HEK293 (cell line): ENCODE data around the gene ZNF608.
A peak's percentile ranks its signal among the peaks of the same experiment; 100 is the strongest.

ENCODE experiments used
- CTCF ChIA-PET: fragments of 350-600 bp; formaldehyde crosslinking; extraction: SDS; loops from one replicate; lab custom pipeline; 2021; ENCODE audit warnings: antibody characterized with exemption; lab: Yijun Ruan, JAX
- POLR2A ChIA-PET: fragments of 300-600 bp; formaldehyde crosslinking; extraction: SDS; loops from one replicate; lab custom pipeline; 2020; ENCODE audit warnings: antibody characterized with exemption, inconsistent platforms; lab: Yijun Ruan, JAX
- H3K27ac ChIP-seq: fragments of 200-500 bp; sonication (Bioruptor generic); 2 replicates; pipeline ENCODE4 v1.5.1; 2014; ENCODE audit warnings: low read depth, low read length, control low read depth, inconsistent platforms; ENCODE audit errors: extremely low read depth
- H3K36me3 ChIP-seq, 2 experiments: fragments of 200-500 bp in 1 of 2; sonication (Bioruptor generic) in 1 of 2; 1 replicate in 1 of 2; 2 replicates in 1 of 2; pipeline ENCODE4 v1.5.1; 2014 to 2017; ENCODE audit warnings: inconsistent platforms in 2 of 2, low read length in 2 of 2; ENCODE audit not compliant: control insufficient read depth in 2 of 2, insufficient read depth in 1 of 2
- H3K4me1 ChIP-seq: fragments of 200-500 bp; sonication (Bioruptor generic); 2 replicates; pipeline ENCODE4 v1.5.1; 2014; ENCODE audit warnings: mild to moderate bottlenecking, low read length, inconsistent platforms; ENCODE audit not compliant: control insufficient read depth, insufficient read depth
- H3K4me3 ChIP-seq: 2 replicates; pipeline ENCODE4 v1.5.1; 2011; ENCODE audit warnings: low read depth, mild to moderate bottlenecking, control low read depth, low read length, moderate library complexity
- H3K9me3 ChIP-seq: fragments of 200-500 bp; sonication (Bioruptor generic); 2 replicates; pipeline ENCODE4 v1.5.1; 2014; ENCODE audit warnings: low read depth, low read length, inconsistent platforms; ENCODE audit not compliant: control insufficient read depth, insufficient read depth
- KLF7 ChIP-seq: fragments of 450-650 bp; formaldehyde crosslinking; IDR thresholded peaks from 2 replicates; pipeline ENCODE4 v1.5.1; 2016; ENCODE audit warnings: missing biosample characterization, missing genetic modification characterization, borderline replicate concordance
- TCF7L2 ChIP-seq: IDR thresholded peaks from 2 replicates; pipeline ENCODE4 v1.6.1; 2011; ENCODE audit warnings: low read depth, mild to moderate bottlenecking, inconsistent platforms, low read length, moderate library complexity, borderline replicate concordance
- TRIM28 ChIP-seq: IDR thresholded peaks from 2 replicates; pipeline ENCODE4 v1.6.1; 2011; ENCODE audit warnings: low read length, control low read depth, borderline replicate concordance
- ZEB2 ChIP-seq: fragments of 450-650 bp; formaldehyde crosslinking; IDR thresholded peaks from 2 replicates; pipeline ENCODE4 v1.5.1; 2016; ENCODE audit warnings: missing biosample characterization, missing genetic modification characterization
- ZFHX2 ChIP-seq: fragments of 450-650 bp; formaldehyde crosslinking; conservative IDR thresholded peaks from 2 replicates; pipeline ENCODE4 v1.5.1; 2016; ENCODE audit warnings: missing biosample characterization, missing genetic modification characterization
- ZNF114 ChIP-seq: fragments of 450-650 bp; formaldehyde crosslinking; IDR thresholded peaks from 2 replicates; pipeline ENCODE4 v1.5.0; 2017; ENCODE audit warnings: missing biosample characterization, missing genetic modification characterization
- ZNF335 ChIP-seq: fragments of 450-650 bp; formaldehyde crosslinking; conservative IDR thresholded peaks from 2 replicates; pipeline ENCODE4 v1.5.1; 2016; ENCODE audit warnings: missing biosample characterization, missing genetic modification characterization
- ZNF354C ChIP-seq: fragments of 450-650 bp; formaldehyde crosslinking; IDR thresholded peaks from 2 replicates; pipeline ENCODE4 v1.5.1; 2016; ENCODE audit warnings: missing biosample characterization, missing genetic modification characterization, low read depth, borderline replicate concordance
- ZNF426 ChIP-seq: fragments of 450-650 bp; formaldehyde crosslinking; IDR thresholded peaks from 2 replicates; pipeline ENCODE4 v1.5.1; 2017; ENCODE audit warnings: missing biosample characterization, missing genetic modification characterization, mild to moderate bottlenecking, inconsistent platforms, moderate library complexity
- ZNF529 ChIP-seq: fragments of 450-650 bp; formaldehyde crosslinking; IDR thresholded peaks from 2 replicates; pipeline ENCODE4 v1.5.1; 2017; ENCODE audit warnings: missing genetic modification characterization, missing biosample characterization; ENCODE audit not compliant: insufficient replicate concordance
- ZNF558 ChIP-seq: fragments of 450-650 bp; formaldehyde crosslinking; IDR thresholded peaks from 2 replicates; pipeline ENCODE4 v1.5.1; 2016; ENCODE audit warnings: missing biosample characterization, missing genetic modification characterization
- ZNF561 ChIP-seq: fragments of 450-650 bp; IDR thresholded peaks from 2 replicates; pipeline ENCODE4 v1.5.1; 2018; ENCODE audit warnings: missing biosample characterization, missing genetic modification characterization, borderline replicate concordance
- ZNF571 ChIP-seq: fragments of 450-650 bp; formaldehyde crosslinking; IDR thresholded peaks from 2 replicates; pipeline ENCODE4 v1.5.0; 2017; ENCODE audit warnings: missing biosample characterization, missing genetic modification characterization
- ZNF624 ChIP-seq: fragments of 450-650 bp; formaldehyde crosslinking; IDR thresholded peaks from 2 replicates; pipeline ENCODE4 v1.5.1; 2017; ENCODE audit warnings: missing biosample characterization, missing genetic modification characterization
- ZNF670 ChIP-seq: fragments of 450-650 bp; formaldehyde crosslinking; IDR thresholded peaks from 2 replicates; pipeline ENCODE4 v1.5.1; 2016; ENCODE audit warnings: missing biosample characterization, missing genetic modification characterization, low read depth
- ZNF777 ChIP-seq: fragments of 450-650 bp; formaldehyde crosslinking; IDR thresholded peaks from 2 replicates; pipeline ENCODE4 v1.5.1; 2017; ENCODE audit warnings: missing biosample characterization, missing genetic modification characterization, borderline replicate concordance
- TF ChIP-seq, protein P1 (sequence below): fragments of 450-650 bp; formaldehyde crosslinking; IDR thresholded peaks from 2 replicates; pipeline ENCODE4 v1.5.1; 2016; ENCODE audit warnings: missing biosample characterization, missing genetic modification characterization, low read depth
- TF ChIP-seq, protein P2 (sequence below): fragments of 450-650 bp; formaldehyde crosslinking; IDR thresholded peaks from 2 replicates; pipeline ENCODE4 v1.5.1; 2016; ENCODE audit warnings: missing biosample characterization, missing genetic modification characterization
- TF ChIP-seq, protein P3 (sequence below): fragments of 450-650 bp; formaldehyde crosslinking; IDR thresholded peaks from 2 replicates; pipeline ENCODE4 v1.5.1; 2017; ENCODE audit warnings: missing biosample characterization, missing genetic modification characterization
- TF ChIP-seq, protein P4 (sequence below): fragments of 450-650 bp; formaldehyde crosslinking; IDR thresholded peaks from 2 replicates; pipeline ENCODE4 v1.5.1; 2016; ENCODE audit warnings: missing biosample characterization, missing genetic modification characterization
- TF ChIP-seq, protein P5 (sequence below): fragments of 450-650 bp; formaldehyde crosslinking; IDR thresholded peaks from 2 replicates; pipeline ENCODE4 v1.5.1; 2017; ENCODE audit warnings: missing biosample characterization, missing genetic modification characterization
- TF ChIP-seq, protein P6 (sequence below): fragments of 450-650 bp; formaldehyde crosslinking; IDR thresholded peaks from 2 replicates; pipeline ENCODE4 v1.5.1; 2017; ENCODE audit warnings: missing biosample characterization, missing genetic modification characterization
- TF ChIP-seq, protein P7 (sequence below): fragments of 450-650 bp; formaldehyde crosslinking; IDR thresholded peaks from 2 replicates; pipeline ENCODE4 v1.5.1; 2016; ENCODE audit warnings: missing biosample characterization, missing genetic modification characterization

The ZNF608 gene

DNA sequence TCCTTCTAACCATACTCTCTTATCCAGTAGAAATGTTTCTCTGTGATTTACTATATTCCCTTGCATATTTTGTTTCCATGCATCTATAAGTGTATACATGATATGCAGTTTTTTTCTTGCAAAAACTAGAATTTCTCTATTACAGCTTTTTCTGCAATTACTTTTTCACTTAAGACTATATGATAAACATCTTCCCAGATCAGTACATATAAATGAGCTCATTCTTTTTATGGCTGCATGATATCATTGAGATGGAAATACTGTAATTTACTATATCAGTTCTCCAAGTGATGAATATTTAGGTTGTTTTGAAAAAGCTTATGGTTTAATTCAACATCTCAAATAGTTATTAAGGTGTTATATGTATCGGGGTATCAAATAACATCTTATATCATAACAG, 18.1 kb upstream of the ZNF608 start (continued):
- TF ChIP-seq, protein P1, sequence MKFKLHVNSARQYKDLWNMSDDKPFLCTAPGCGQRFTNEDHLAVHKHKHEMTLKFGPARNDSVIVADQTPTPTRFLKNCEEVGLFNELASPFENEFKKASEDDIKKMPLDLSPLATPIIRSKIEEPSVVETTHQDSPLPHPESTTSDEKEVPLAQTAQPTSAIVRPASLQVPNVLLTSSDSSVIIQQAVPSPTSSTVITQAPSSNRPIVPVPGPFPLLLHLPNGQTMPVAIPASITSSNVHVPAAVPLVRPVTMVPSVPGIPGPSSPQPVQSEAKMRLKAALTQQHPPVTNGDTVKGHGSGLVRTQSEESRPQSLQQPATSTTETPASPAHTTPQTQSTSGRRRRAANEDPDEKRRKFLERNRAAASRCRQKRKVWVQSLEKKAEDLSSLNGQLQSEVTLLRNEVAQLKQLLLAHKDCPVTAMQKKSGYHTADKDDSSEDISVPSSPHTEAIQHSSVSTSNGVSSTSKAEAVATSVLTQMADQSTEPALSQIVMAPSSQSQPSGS (tag by site-specific recombination) = peak; percentile 76; the same call in 1 of the 2 replicates
- no peak for TF ChIP-seq ZNF426
- no peak for TF ChIP-seq ZNF561
- TF ChIP-seq, protein P2, sequence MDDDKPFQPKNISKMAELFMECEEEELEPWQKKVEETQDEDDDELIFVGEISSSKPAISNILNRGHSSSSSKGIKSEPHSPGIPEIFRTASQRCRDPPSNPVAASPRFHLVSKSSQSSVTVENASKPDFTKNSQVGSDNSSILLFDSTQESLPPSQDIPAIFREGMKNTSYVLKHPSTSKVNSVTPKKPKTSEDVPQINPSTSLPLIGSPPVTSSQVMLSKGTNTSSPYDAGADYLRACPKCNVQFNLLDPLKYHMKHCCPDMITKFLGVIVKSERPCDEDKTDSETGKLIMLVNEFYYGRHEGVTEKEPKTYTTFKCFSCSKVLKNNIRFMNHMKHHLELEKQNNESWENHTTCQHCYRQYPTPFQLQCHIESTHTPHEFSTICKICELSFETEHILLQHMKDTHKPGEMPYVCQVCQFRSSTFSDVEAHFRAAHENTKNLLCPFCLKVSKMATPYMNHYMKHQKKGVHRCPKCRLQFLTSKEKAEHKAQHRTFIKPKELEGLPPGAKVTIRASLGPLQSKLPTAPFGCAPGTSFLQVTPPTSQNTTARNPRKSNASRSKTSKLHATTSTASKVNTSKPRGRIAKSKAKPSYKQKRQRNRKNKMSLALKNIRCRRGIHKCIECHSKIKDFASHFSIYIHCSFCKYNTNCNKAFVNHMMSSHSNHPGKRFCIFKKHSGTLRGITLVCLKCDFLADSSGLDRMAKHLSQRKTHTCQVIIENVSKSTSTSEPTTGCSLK (tag by site-specific recombination) = no peak
- TF ChIP-seq, protein P3, sequence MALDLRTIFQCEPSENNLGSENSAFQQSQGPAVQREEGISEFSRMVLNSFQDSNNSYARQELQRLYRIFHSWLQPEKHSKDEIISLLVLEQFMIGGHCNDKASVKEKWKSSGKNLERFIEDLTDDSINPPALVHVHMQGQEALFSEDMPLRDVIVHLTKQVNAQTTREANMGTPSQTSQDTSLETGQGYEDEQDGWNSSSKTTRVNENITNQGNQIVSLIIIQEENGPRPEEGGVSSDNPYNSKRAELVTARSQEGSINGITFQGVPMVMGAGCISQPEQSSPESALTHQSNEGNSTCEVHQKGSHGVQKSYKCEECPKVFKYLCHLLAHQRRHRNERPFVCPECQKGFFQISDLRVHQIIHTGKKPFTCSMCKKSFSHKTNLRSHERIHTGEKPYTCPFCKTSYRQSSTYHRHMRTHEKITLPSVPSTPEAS (tag by site-specific recombination) = no peak
- no peak for TF ChIP-seq ZNF624 (tag by site-specific recombination)
- TF ChIP-seq ZNF558 = no peak
- TF ChIP-seq ZNF529 (tag by site-specific recombination) = no peak
- no peak for TF ChIP-seq TRIM28
- TF ChIP-seq, protein P4, sequence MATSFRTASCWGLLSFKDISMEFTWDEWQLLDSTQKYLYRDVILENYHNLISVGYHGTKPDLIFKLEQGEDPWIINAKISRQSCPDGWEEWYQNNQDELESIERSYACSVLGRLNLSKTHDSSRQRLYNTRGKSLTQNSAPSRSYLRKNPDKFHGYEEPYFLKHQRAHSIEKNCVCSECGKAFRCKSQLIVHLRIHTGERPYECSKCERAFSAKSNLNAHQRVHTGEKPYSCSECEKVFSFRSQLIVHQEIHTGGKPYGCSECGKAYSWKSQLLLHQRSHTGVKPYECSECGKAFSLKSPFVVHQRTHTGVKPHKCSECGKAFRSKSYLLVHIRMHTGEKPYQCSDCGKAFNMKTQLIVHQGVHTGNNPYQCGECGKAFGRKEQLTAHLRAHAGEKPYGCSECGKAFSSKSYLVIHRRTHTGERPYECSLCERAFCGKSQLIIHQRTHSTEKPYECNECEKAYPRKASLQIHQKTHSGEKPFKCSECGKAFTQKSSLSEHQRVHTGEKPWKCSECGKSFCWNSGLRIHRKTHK (tag by site-specific recombination) = no peak
- no peak for TF ChIP-seq ZNF670
- TF ChIP-seq, protein P5, sequence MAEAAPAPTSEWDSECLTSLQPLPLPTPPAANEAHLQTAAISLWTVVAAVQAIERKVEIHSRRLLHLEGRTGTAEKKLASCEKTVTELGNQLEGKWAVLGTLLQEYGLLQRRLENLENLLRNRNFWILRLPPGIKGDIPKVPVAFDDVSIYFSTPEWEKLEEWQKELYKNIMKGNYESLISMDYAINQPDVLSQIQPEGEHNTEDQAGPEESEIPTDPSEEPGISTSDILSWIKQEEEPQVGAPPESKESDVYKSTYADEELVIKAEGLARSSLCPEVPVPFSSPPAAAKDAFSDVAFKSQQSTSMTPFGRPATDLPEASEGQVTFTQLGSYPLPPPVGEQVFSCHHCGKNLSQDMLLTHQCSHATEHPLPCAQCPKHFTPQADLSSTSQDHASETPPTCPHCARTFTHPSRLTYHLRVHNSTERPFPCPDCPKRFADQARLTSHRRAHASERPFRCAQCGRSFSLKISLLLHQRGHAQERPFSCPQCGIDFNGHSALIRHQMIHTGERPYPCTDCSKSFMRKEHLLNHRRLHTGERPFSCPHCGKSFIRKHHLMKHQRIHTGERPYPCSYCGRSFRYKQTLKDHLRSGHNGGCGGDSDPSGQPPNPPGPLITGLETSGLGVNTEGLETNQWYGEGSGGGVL (tag by site-specific recombination) = no peak
- no peak for TF ChIP-seq ZNF354C (tag by site-specific recombination)
- no peak for TF ChIP-seq ZNF114 (tag by site-specific recombination)
- TF ChIP-seq, protein P6, sequence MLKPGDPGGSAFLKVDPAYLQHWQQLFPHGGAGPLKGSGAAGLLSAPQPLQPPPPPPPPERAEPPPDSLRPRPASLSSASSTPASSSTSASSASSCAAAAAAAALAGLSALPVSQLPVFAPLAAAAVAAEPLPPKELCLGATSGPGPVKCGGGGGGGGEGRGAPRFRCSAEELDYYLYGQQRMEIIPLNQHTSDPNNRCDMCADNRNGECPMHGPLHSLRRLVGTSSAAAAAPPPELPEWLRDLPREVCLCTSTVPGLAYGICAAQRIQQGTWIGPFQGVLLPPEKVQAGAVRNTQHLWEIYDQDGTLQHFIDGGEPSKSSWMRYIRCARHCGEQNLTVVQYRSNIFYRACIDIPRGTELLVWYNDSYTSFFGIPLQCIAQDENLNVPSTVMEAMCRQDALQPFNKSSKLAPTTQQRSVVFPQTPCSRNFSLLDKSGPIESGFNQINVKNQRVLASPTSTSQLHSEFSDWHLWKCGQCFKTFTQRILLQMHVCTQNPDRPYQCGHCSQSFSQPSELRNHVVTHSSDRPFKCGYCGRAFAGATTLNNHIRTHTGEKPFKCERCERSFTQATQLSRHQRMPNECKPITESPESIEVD = peak; percentile 86
- TF ChIP-seq ZEB2 = 0 out of 2 replicates have a peak, but pooled peaks have one; percentile 35
- no peak for TF ChIP-seq ZFHX2 (tag by site-specific recombination)

DNA sequence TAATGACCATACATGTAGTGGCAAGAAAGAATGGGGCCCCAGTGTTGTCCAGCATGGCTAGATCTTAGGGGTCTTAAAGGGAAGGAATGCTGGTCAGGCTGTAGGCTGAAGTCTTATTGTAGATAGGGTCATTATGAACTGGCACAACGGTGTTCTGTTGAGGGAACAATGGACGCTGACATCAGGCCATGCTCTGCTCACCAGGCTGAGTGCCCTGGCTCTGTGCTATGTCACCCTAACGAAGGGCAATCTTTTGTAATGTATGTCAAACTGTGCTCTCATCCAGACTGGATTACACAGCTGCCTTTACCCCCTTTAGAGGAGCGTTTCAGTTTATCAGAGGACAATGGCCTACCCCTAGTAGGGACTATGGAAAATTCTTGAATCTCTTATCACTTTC, 14.6 kb upstream of the ZNF608 start:
- ChIA-PET CTCF (no interaction called here), POLR2A (no interaction called here)
- Histone ChIP-seq H3K4me1 (no peaks in the 10 kb centered on the region), H3K27ac (no peak overlapping the region), H3K4me3 (no peak overlapping the region), H3K9me3 (no peaks in the 10 kb centered on the region), H3K36me3 (no peaks in the 10 kb centered on the region)
- TF ChIP-seq, protein P7, sequence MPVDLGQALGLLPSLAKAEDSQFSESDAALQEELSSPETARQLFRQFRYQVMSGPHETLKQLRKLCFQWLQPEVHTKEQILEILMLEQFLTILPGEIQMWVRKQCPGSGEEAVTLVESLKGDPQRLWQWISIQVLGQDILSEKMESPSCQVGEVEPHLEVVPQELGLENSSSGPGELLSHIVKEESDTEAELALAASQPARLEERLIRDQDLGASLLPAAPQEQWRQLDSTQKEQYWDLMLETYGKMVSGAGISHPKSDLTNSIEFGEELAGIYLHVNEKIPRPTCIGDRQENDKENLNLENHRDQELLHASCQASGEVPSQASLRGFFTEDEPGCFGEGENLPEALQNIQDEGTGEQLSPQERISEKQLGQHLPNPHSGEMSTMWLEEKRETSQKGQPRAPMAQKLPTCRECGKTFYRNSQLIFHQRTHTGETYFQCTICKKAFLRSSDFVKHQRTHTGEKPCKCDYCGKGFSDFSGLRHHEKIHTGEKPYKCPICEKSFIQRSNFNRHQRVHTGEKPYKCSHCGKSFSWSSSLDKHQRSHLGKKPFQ (tag by site-specific recombination) = no peak
- TF ChIP-seq KLF7 (tag by site-specific recombination) (no peak), ZNF571 (tag by site-specific recombination) (no peak), TCF7L2 (no peak), ZNF561 (no peak), ZNF335 (tag by site-specific recombination) (no peak), ZNF777 (tag by site-specific recombination) (no peak)
- TF ChIP-seq, protein P6 = no peak
